GM18511 (cell line): ENCODE measurements around the gene NPTX1.

Experiments used
- ATAC-seq: cut with Tn5 transposase; IDR thresholded peaks from one replicate; pipeline ENCODE4 v1.9.1; 2021; ENCODE audit warnings: mild to moderate bottlenecking, moderate library complexity; ENCODE audit not compliant: unreplicated experiment

The NPTX1 gene

GRCh38 chr17:80446645-80447405 lies 29.6 kb downstream of the NPTX1 start:
- ATAC-seq, result no peak

GRCh38 chr17:80445726-80446110 lies 30.7 kb downstream of the NPTX1 start:
- no peak for ATAC-seq

- ATAC-seq, result no peak
These were observed 31.2 kb downstream of the NPTX1 start for GRCh38 chr17:80445007-80445725.

- no peak for ATAC-seq
These were observed 31.8 kb downstream of the NPTX1 start for GRCh38 chr17:80444644-80444979.

GRCh38 chr17:80443916-80444643 lies 32.3 kb downstream of the NPTX1 start:
- ATAC-seq, result no peak

GRCh38 chr17:80443498-80443897 lies 32.9 kb downstream of the NPTX1 start:
- no peak for ATAC-seq

GRCh38 chr17:80442764-80443163 lies 33.6 kb downstream of the NPTX1 start:
- ATAC-seq, result no peak

- ATAC-seq, result no peak
These were observed 34.1 kb downstream of the NPTX1 start for GRCh38 chr17:80442323-80442659.

- ATAC-seq, result no peak
These were observed 34.6 kb downstream of the NPTX1 start for GRCh38 chr17:80441598-80442322.

- ATAC-seq, result no peak
These were observed 35.3 kb downstream of the NPTX1 start for GRCh38 chr17:80441133-80441578.

- ATAC-seq, result no peak
These were observed 36.9 kb downstream of the NPTX1 start for GRCh38 chr17:80439499-80439898.

GRCh38 chr17:80438806-80439205 lies 37.6 kb downstream of the NPTX1 start:
- ATAC-seq, result no peak

- ATAC-seq, result no peak
These were observed 38.9 kb downstream of the NPTX1 start for GRCh38 chr17:80437532-80437931.

GRCh38 chr17:80433916-80434666 lies 42.3 kb downstream of the NPTX1 start:
- no peak for ATAC-seq

- no peak for ATAC-seq
These were observed 43.4 kb downstream of the NPTX1 start for GRCh38 chr17:80432961-80433550.

GRCh38 chr17:80432350-80432955 lies 44.0 kb downstream of the NPTX1 start:
- no peak for ATAC-seq

GRCh38 chr17:80431246-80432195 lies 44.9 kb downstream of the NPTX1 start:
- no peak for ATAC-seq

GRCh38 chr17:80430446-80431245 lies 45.8 kb downstream of the NPTX1 start:
- ATAC-seq, result no peak
